GM21515 (cell line): ENCODE results near the gene AXIN1.
"Not testable (repeated sequence)": the region's sequence is repeated elsewhere in the genome, so short reads cannot be mapped to it uniquely, and the experiment has no call there.

Experiments used
- ATAC-seq: cut with Tn5 transposase; IDR thresholded peaks from one replicate; pipeline ENCODE4 v1.9.1; 2021; ENCODE audit not compliant: unreplicated experiment

AXIN1 gene

DNA sequence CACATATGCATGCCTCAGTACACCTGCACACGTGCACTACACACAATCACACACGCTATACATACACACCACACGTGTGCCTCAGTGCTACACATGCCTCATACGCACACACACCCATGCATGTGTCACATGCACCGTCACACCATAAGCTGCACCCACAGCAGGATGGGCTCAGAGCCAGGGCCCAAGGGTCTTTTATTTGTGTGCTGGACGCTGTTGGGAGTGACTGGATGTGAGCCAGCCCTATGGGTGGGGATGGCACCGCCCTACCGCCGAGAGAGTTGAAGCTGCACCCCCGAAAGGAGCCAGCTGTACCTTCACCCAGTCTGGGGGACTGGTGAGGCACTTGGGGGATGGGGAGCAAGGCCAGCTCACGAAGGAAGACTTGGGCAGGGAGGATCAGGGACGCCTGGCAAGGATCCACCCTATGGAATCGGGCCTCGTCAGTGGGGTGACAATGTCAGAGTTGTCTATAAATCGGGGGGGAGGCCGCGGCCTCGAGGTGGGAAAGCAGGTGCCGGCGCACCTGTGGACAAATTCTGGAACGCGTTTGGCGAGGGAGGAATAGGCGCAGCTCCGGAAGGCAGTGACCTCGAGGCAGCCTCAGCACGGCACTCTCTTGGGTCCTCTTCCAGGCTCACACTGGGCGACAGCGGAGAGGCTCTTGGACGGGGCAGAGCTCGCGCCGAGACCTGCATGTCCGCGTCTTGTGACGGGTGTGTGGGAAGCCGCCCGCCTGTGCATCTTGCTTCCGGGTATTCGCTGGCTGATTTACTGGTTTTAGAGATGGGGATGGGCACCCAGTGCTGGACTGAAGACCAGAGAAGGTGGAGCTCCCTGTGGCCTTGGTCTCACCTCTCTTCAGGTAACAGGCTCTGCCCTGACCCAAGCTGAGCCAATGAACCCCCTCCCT lies 84.1 kb downstream of the AXIN1 start:
- ATAC-seq, result no peak

DNA sequence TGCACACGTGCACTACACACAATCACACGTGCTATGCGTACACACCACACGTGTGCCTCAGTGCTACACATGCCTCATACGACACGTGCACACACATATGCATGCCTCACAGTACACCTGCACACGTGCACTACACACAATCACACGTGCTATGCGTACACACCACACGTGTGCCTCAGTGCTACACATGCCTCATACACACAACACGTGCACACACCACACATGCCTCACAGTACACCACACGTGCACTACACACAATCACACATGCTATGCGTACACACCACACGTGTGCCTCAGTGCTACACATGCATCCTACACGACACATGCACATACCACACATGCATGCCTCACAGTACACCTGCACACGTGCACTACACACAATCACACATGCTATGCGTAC lies 85.0 kb downstream of the AXIN1 start:
- not testable (repeated sequence) for ATAC-seq

DNA sequence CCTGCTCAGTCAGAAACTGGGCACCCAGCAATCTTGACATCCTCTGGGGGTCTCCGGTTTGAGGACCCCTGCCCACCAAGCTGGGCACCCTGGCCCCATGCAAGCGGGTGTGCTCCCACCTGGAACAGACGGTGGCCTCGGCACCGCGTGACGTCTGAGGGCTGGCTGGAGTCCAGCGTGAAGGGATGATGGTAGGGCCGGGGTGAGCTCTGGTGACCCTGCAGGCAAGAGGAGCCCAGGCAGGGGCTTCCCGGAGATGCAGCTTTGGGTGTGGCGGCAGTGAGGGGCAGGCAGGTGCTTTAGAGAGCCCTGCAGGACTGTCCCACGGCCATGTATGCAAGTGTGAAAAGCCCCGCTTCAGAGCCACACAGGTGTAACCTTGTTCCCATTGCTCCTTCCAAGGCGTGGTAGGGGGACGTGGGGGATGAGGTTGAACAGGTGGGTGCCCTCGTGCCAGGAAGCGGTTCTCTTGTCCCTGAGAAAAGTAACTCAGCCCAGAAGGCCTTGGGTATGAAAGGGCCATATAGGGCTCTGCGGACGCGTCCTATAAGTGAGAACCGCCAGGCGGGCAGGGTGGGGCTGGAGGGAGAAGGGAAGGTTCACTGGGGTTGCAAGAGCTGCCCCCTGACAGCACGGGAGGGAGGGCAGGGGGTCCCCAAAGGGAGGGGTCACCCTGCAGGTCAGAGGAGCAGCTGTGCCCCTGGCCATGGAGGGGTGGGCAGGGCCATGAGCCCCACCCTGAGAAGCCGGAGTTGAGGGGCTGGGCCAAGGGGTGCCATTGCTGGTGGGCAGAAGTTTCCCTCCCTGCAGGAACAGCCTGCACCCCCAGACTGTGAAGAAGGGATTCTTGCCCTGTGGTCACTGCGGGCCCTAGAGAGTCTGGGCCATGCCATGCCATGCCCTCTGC lies 86.0 kb downstream of the AXIN1 start:
- ATAC-seq, result no peak

DNA sequence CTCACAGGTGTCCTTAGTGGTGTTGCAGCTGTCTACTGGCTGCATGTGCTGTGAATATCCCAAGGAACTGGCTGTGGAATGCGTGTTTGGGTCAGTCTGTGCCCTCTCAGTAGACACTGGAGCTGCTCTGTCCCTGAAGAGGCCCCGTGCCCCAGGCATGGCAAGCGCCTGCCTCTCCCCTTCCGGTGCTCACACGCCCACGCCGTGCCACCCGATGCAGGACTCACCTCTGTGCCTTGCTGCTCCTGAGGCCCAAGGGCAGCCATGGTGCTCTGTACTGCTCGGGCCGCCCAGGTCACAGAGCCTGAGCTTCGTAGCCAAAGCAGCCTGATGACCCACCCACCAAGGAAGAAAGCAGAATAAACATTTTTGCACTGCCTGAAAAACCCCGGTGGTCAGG lies 86.8 kb downstream of the AXIN1 start:
- no peak for ATAC-seq

DNA sequence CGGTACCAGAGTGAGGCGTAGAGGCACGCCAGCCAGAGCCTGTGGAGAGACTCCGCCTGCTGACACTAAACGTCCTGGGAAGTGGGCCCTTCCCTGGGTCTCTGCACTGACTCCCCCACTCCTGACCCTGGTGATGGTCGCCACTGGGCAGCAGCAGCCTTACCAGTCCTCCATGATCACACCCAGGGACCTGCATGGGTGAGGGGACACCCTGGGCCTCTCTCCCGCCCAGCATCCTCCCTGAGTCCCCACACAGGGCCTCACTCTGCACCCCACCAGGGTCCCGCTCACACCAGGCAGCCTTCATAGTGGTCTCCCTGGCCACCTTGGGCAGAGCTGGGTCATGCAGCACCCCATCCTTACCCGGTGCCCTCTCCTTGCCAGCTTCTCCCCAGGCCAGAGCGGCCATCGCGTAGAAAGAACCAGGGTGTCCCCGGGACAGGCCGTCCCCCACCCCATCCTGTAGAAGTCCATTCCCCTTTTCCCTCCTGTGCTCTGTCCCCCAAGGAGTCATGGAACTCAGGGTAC lies 87.5 kb downstream of the AXIN1 start:
- ATAC-seq, result no peak

DNA sequence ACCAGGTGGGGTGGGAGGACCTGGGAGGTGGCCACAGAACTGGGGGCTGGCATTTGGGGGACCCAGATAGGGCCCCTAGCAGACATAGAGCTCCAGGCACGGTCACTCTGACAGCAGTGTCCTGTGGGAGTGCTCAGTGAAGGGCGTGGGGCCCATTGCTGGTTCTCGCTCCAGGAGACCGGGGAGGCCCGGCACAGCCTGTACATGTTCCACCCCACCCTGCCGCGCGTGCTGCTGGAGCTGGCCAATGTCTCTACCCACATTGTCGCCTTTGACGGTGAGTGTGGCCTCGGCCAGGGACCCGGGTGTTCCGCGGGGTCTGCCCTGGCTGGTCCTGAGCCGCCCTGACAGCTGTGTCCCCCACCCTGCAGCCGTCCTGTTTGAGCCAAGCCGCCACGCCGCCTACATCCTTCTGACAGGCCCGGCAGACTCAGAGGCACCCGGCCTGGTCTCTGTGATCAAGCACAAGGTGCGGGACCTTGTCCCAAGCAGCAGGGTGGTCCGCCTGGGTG lies 88.0 kb downstream of the AXIN1 start:
- no peak for ATAC-seq

DNA sequence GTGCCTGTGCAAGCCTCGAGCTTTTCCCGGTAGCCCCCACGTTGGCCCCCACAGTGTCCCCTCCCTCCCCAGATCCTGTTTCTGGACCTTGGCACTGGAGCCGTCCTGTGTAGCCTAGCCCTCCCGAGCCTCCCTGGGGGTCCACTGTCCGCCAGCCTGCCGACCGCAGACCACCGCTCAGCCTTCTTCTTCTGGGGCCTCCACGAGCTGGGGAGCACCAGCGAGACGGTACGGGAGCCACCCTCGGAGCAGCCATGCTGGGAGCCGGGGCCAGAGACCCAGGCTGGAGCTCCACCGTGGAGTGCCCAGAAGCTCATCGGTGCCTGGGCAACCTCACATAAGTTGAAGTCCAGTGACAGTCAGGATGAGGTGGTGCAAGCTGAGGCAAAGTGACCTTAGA lies 88.6 kb downstream of the AXIN1 start:
- no peak for ATAC-seq

DNA sequence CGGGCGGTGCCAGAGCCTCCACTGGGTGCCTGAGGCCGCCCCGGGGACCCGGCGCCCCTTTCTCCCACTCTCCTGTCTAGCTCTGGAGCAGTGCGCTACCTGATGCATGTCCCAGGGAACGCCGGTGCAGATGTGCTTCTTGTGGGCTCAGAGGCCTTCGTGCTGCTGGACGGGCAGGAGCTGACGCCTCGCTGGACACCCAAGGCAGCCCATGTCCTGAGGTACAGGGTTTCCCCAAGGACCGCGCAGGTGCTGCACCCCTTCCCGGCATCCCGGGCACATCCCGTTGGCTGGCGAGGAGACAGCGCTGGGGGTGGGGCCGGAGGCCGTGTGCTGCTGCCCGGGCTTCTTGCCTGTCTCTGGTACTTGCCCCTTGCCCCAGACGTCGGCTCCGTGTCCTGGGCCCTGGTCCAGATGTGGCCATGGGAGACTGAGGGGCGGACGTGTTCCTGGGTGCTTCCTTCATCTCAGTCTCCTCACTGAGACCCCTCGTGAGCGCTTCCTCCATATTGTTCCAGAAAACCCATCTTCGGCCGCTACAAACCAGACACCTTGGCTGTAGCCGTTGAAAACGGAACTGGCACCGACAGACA lies 89.2 kb downstream of the AXIN1 start:
- ATAC-seq, result no peak

DNA sequence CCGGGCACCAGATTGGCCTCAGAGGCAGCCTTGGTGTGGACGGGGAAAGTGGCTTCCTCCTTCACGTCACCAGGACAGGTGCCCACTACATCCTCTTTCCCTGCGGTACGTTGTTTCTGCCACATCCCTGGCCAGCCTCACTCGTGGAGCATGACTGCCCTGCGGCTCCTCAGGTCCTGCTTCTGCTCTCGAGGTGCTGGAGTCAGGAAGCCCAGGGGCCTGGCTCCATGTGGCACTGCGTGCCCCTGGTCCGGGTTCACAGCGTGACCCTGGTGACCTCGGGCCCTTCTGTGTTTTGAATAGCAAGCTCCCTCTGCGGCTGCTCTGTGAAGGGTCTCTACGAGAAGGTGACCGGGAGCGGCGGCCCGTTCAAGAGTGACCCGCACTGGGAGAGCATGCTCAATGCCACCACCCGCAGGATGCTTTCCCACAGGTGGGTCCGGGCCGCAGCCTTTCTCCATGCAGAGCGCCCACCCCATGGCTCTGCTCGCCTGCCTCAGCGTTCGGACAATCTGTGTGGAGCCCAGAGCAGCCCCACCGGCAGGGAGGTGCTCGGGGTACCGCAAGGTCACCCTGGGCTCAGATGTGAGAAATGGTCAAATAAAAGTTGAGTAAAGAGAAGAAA lies 90.3 kb downstream of the AXIN1 start:
- ATAC-seq, result no peak

DNA sequence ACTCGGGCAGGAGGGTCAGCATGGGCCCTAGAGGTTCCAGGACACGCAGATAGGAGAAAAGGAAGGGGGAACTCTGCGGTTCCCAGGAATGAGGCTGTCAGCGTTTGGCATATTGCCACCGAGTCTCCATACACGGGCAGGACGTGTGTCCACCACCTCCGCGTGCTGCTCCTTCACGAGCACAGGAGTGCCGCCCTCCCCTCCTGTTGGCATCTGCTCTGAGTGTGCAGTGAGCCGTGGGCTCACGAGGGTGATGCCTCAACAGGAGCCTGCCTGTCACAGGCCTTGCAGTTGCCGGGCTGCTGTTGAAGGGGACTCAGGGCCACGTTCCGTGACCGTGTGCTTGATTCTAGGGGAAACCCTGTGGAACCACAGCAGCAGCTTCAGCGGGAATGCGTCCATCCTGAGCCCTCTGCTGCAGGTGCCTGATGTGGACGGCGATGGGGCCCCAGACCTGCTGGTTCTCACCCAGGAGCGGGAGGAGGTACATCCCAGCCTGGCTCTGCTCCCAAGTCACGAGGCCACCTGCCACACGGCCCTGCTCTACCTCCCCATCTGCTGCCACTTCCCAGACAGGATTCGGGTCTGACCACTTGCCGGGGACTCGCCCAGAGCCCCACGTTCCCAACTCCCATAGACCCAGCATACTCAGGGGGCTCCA lies 91.4 kb downstream of the AXIN1 start:
- no peak for ATAC-seq

DNA sequence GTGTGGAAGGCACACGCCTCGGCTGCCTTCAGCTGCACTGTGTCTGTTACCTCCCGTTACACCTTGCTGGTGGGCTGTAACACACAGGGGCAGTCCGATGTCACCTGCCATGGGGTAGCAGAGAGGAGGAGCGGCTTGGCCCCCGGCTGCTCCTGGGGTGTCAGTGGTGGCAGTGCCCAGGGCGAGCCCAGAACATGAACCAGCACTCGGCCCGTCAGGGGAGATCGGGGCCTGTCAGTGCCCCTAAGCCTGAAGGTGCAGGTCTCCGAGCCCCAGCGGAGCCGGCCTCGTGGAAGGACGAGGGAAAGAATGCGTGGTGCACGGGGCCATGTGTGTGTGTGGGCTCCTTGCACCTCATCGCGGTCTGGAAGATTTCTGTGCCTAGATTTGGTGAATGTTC lies 92.2 kb downstream of the AXIN1 start:
- no peak for ATAC-seq

DNA sequence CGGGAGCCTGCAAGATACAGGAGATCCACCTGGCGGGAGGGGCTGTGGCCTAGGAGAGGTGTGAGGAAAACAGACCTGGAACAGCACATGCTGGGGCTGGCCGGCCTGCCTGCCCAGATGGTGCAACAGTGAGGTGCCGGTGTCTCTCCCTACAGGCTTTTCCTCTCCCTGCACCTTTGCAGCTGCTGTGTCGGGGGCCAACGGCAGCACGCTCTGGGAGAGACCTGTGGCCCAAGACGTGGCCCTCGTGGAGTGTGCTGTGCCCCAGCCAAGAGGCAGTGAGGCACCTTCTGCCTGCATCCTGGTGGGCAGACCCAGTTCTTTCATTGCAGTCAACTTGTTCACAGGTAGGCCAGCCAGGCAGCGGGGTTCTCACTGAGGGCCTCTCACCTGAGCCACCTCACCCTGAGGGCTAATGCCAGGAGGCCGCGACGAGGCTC lies 92.7 kb downstream of the AXIN1 start:
- ATAC-seq, result no peak

DNA sequence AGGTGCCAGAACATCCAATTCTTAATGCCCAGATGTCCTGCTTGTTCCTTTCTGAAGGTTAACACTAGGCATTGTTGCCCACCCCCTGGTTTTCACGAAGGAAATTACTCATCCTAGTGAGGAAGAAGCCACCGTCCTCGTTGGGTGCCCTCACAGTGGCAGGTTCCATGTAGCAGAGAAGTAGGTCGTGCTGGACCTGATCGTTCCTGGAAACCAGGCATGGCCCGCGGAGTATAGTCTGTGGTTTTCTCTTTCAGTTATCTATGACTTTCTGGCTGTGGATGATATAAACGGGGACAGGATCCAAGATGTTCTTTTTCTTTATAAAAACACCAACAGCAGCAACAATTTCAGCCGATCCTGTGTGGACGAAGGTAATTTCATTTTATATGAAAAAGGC lies 93.3 kb downstream of the AXIN1 start:
- no peak for ATAC-seq

DNA sequence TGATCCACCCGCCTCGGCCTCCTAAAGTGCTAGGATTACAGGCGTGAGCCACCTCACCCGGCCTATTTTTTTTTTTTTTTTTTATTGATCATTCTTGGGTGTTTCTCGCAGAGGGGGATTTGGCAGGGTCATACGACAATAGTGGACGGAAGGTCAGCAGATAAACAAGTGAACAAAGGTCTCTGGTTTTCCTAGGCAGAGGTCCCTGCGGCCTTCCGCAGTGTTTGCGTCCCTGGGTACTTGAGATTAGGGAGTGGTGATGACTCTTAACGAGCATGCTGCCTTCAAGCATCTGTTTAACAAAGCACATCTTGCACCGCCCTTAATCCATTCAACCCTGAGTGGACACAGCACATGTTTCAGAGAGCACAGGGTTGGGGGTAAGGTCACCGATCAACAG lies 94.4 kb downstream of the AXIN1 start:
- ATAC-seq, result not testable (repeated sequence)

DNA sequence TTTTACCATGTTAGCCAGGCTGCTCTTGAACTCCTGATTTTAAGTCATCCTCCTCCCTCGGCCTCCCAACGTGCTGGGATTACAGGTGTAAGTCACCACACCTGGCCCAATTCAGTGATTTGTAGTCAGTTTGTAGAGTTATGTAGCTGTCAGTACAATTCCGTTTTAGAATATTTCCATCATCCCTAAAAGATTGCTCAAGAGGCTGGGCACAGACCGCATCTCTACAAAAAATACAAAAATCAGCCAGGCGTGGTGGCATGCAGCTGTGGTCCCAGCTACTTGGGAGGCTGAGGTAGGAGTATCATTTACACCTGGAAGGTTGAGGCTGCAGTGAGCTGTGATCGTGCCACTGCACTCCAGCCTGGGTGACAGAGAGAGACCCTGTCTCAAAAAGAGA lies 97.3 kb downstream of the AXIN1 start:
- no peak for ATAC-seq

DNA sequence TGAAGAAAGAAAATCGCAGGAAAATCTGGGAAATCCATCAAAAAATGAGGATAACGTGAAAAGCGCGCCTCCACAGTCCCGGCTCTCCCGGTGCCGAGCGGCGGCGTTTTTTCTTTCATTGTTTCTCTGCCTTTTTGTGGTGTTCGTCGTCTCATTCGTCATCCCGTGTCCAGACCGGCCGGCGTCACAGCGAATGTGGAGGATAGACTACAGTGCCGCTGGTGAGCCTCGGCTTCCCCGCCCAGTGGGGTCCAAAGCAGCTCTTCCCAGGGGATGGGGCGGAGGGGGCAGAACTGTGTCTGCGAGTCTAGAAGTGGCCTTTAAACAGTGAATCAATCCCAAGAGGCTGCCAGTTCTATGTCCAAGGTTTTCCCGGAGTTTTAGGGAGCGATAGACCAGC lies 98.1 kb downstream of the AXIN1 start:
- no peak for ATAC-seq

DNA sequence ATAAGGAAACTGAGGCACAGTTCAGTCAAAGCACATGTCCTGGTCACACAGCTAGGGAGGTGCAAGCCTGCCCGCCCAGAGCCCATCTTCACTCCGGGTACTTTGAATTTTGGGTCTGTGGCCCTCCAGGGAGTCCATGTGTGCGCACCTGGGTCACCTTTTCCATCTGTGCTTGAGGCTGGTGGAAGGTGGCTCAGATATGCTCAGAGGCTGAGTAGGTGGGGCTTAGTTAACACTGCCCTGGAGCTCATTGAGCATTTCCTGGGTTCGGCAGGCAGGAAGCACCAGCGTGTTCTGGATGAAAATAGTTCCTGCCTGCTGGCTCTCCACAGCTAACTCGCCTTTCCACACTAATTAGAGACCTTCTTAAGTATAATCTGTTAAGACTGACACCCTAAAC lies 98.7 kb downstream of the AXIN1 start:
- no peak for ATAC-seq

DNA sequence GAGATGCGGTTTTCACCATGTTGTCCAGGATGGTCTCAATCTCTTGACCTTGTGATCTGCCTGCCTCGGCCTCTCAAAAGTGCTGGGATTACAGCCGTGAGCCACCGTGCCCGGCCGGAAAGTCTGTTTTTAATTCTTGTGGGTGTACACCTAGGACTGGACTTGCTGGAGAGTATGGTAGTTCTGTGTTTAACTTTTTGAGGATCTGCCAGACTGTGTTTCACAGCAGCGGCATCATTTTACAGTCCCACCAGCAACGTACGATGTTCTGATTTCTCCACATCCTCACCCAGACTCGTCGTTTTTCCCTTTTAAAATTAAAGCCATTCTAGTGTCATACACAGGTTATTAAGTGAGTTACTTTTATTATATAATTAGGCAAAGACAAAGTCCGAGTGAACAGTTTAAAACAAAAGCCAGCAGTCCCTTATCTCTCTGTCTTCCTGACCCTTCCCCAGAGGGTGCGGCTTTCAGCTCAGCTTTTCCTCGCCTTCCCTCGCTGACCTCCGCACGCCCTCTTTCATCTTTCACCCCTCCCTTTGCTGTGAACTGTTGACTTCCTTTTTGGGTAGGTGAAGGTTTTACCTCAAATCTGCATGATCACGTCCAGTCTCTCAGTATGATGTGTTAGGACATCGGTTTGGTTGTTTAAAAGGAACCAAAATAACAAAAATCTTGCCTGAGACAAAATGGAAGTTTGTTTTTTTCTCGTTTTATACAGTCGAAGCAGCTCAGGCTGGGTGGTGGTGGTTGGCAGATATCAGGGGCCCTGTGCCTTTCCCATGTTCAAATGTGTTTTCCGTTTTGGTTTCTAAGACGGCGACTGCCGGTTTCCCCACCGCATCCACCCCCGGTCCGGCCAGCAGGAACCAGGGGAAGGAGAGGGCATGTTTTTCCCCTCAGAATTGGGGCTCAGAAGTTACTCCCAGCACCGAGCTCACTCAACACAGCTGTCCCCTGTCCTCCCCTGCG lies 99.9 kb downstream of the AXIN1 start:
- no peak for ATAC-seq

DNA sequence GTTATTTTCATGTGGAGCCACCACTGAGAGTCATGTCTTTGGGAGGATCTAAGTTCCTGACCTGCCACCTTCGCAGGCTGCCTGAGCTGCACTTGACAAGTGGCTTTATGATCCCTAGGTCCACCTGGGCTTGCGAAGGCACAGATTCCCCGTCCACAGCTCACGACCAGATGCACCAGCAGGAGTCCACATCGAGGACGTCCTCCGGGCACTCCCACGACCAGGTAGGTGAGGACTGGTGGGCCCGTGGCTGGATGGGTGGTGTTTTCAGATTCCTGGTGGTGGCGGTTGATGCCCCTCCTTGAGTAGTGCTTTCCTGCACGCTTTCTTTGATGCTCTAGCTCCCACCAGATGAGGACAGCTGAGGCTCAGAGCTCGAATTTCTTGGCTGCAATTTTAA lies 103.1 kb downstream of the AXIN1 start:
- ATAC-seq, result no peak
